ENCODE results near the gene PLXNB2.

Gene PLXNB2

DNA sequence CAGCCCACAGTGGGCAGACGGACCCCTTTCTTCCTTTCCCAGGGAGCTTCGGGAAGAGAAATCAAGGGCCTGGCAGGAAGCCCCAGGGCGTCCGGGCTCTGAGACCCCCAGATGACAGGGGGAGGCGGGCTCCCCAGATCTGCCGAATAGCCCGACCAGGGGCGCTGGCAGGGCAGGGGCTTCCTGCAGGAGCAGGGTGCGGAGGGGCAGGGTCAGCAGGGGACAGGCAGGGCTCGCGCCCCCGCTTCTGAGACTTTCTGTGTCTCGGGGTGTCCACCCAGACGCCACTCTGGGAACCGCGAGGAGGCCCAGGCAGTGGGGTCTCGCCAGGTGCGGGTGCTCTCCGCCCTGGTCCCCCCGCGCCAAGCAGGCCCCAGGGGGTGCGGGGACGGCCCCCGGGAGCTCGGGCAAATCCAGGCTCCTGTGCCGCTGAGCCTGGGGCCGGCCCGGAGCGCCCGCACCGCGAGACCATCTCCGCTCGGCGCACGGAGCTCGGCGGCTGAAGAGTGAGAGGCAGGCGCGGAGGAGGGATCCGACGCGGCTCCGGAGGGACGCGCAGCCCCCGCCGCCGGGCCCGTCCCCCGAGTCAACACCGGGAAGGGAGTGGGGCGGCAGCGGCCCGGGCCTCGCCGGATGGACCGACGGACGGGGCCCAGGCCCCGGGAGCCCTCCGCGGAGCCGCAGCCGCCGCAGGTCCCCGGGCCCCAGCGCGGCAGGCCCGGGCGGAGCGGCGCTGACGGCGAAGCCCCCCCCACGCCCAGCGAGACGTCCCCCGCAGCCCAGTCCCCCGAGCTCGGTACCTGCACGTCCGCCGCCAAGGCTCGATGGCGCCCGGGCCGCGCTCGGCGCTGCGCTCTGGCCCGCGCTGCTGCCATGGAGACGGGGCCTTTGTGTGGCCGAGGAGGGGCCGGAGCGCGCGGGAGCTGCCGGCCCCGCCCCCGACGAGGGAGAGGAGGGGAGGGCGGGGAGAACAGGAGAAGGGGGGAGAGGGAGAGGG is at the start of gene PLXNB2:
Gene PLXNB2 (minus strand): TSS at position 894 of the 997 bp plus-strand sequence. CDS start 17,062 bp downstream, outside the sequence.
- H3K4me1 Mint-ChIP-seq (ENCODE audit: low read depth) = peaks cover 6% of the 10 kb centered on the region

DNA sequence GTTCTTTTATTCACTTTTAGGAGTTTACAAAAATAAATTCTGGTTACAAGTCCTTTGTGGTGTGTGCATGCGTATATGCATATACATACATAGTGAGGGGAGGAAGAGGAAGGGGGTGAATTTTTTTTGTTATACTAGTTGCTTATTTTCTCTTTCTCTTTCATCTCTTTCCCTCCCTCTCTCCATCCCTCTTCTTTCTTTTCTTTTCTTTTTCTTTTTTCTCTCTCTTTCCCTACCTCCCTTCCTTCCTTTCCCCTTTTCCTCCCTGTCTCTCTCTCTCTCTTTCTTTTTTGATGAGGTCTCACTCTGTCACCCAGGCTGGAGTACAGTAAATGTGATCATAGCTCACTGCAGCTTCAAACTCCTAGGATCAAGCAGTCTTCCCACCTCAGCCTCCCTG is 49.8 kb upstream of the PLXNB2 start:
- Mint-ChIP-seq H3K4me1 (ENCODE audit: low read depth) (peaks cover 46% of the 10 kb centered on the region), H3K27me3 (no peaks in the 10 kb centered on the region), H3K27ac (peak overlapping the region; percentile 11), H3K9me3 (no peaks in the 10 kb centered on the region), H3K36me3 (ENCODE audit: low read depth) (peaks cover 68% of the 10 kb centered on the region), H3K4me3 (no peak overlapping the region)
- DNase-seq = no peak

More for the DNA sequence above, at the start of gene PLXNB2:
- Mint-ChIP-seq H3K4me3 (no peak within 1 kb of the TSS), H3K27ac (no peak within 1 kb of the TSS), H3K27me3 (peaks cover 35% of the 10 kb centered on the region), H3K36me3 (ENCODE audit: low read depth) (no peaks in the 10 kb centered on the region), H3K9me3 (no peaks in the 10 kb centered on the region)
- peak; percentile 58 for DNase-seq

- DNase-seq = no peak
- Mint-ChIP-seq H3K27me3 (no peaks in the 10 kb centered on the region), H3K9me3 (no peaks in the 10 kb centered on the region), H3K4me1 (ENCODE audit: low read depth) (peaks cover 36% of the 10 kb centered on the region), H3K27ac (peak overlapping the region; percentile 11), H3K4me3 (no peak overlapping the region), H3K36me3 (ENCODE audit: low read depth) (peaks cover 68% of the 10 kb centered on the region)
These were observed 48.7 kb upstream of the PLXNB2 start for GRCh38 chr22:50356186-50356585.

DNA sequence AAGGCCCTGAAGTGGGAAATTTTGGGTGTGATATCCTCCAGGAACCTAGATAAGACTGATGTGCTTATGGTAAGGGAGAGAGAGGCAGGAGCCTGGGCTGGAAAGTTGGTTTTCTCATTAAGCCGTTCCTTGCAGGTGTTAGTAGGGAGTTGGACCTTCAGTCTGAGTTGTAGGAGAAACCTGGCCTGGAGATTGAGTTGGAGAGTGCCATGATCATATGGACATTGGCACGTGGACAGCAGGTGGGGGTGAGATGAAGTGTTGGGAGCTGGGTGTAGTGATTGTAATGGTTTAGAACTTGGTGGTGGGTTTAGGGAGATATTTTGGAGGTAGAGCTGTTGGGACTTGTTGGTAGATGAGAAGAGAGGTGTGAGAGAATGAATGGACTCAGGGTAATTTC is 40.6 kb upstream of the PLXNB2 start:
- Mint-ChIP-seq H3K36me3 (ENCODE audit: low read depth) (peaks cover 21% of the 10 kb centered on the region), H3K27me3 (no peaks in the 10 kb centered on the region), H3K4me3 (no peak overlapping the region), H3K9me3 (no peaks in the 10 kb centered on the region), H3K27ac (no peak overlapping the region), H3K4me1 (ENCODE audit: low read depth) (peaks cover 1% of the 10 kb centered on the region)
- no peak for DNase-seq

- H3K36me3 Mint-ChIP-seq (ENCODE audit: low read depth) = peaks cover 12% of the 10 kb centered on the region
- H3K9me3 Mint-ChIP-seq = no peaks in the 10 kb centered on the region
- no peak overlapping the region for H3K4me3 Mint-ChIP-seq
- DNase-seq = no peak
- no peak overlapping the region for H3K27ac Mint-ChIP-seq
- no peaks in the 10 kb centered on the region for H3K27me3 Mint-ChIP-seq
- peaks cover 8% of the 10 kb centered on the region for H3K4me1 Mint-ChIP-seq (ENCODE audit: low read depth)
These were observed 39.7 kb upstream of the PLXNB2 start for GRCh38 chr22:50347157-50347556.

- no peak overlapping the region for H3K4me3 Mint-ChIP-seq
- no peak overlapping the region for H3K27ac Mint-ChIP-seq
- H3K27me3 Mint-ChIP-seq = no peaks in the 10 kb centered on the region
- no peaks in the 10 kb centered on the region for H3K9me3 Mint-ChIP-seq
- peaks cover 6% of the 10 kb centered on the region for H3K36me3 Mint-ChIP-seq (ENCODE audit: low read depth)
- H3K4me1 Mint-ChIP-seq (ENCODE audit: low read depth) = peaks cover 12% of the 10 kb centered on the region
- DNase-seq = no peak
These were observed 39.0 kb upstream of the PLXNB2 start for GRCh38 chr22:50346470-50346869.

DNA sequence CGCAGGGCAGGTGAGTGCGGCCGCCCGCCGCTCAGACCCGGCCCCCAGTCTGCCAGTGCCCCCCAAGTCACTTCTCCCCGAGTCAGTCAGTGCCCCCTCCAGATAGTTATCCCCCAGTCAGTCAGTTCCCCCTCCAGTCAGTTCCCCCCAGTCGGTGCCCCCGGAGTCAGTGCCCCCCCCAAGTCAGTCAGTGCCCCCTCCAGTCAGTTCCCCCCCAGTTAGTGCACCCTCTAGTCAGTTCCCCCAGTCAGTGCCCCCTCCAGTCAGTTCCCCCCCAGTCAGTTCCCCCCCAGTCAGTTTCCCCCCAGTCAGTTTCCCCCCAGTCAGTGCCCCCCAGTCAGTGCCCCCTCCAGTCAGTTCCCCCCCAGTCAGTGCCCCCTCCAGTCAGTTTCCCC is 36.1 kb upstream of the PLXNB2 start:
- Mint-ChIP-seq H3K36me3 (ENCODE audit: low read depth) (no peaks in the 10 kb centered on the region), H3K27me3 (no peaks in the 10 kb centered on the region), H3K9me3 (no peaks in the 10 kb centered on the region), H3K4me3 (peak overlapping the region; percentile 63), H3K4me1 (ENCODE audit: low read depth) (peaks cover 15% of the 10 kb centered on the region), H3K27ac (no peak overlapping the region)
- DNase-seq = no peak

GRCh38 chr22:50342651-50343540 is 35.5 kb upstream of the PLXNB2 start, which contains the start of gene PPP6R2:
PPP6R2 (plus strand) TSS chr22:50343327; CDS start chr22:50393909, 50,582 bp downstream.
- Mint-ChIP-seq H3K9me3 (no peaks in the 10 kb centered on the region), H3K4me3 (peak within 1 kb of the TSS; percentile 77), H3K36me3 (ENCODE audit: low read depth) (no peaks in the 10 kb centered on the region), H3K4me1 (ENCODE audit: low read depth) (peaks cover 15% of the 10 kb centered on the region), H3K27ac (peak within 1 kb of the TSS; percentile 93), H3K27me3 (no peaks in the 10 kb centered on the region)
- peak; percentile 96 for DNase-seq

DNA sequence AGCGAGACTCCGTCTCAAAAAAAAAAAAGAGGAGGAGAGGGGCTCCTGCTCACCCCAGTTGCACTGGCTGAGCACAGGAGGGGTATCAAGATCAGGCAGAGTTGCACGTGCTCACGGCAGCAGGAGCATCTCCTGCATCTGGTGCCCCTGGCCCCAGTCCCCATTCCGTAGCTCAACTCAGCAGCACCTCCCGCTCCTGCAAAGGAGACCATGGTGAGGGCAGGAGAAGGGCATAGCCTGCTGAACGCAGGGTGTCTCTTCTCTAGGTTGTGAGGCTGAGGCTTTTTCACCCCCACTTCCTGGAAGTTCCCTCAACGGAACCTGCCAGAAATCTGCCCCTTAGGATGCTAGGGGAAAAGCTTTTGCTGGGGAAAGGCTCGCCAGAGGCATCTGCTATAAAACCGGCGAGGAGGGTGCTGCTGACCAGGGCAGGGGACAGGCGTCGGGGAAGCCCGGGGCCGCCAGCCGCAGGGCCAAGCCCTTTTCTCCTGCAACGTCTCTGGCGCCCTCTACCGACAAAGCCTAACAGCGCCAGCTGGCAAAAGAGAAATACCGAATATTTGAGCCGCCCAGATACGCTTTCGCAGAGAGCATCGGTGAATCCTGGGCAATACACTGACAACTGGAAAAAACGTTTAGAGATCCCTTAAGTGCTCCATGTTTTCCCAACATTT is 34.7 kb upstream of the PLXNB2 start:
- DNase-seq = peak; percentile 91
- no peaks in the 10 kb centered on the region for H3K36me3 Mint-ChIP-seq (ENCODE audit: low read depth)
- peak overlapping the region; percentile 77 for H3K4me3 Mint-ChIP-seq
- H3K27me3 Mint-ChIP-seq = no peaks in the 10 kb centered on the region
- H3K4me1 Mint-ChIP-seq (ENCODE audit: low read depth) = peaks cover 15% of the 10 kb centered on the region
- H3K9me3 Mint-ChIP-seq = no peaks in the 10 kb centered on the region
- peak overlapping the region; percentile 93 for H3K27ac Mint-ChIP-seq

- no peaks in the 10 kb centered on the region for H3K9me3 Mint-ChIP-seq
- H3K4me1 Mint-ChIP-seq (ENCODE audit: low read depth) = peaks cover 15% of the 10 kb centered on the region
- no peak overlapping the region for H3K27ac Mint-ChIP-seq
- DNase-seq = no peak
- no peaks in the 10 kb centered on the region for H3K27me3 Mint-ChIP-seq
- no peak overlapping the region for H3K4me3 Mint-ChIP-seq
- no peaks in the 10 kb centered on the region for H3K36me3 Mint-ChIP-seq (ENCODE audit: low read depth)
These were observed 32.8 kb upstream of the PLXNB2 start for GRCh38 chr22:50339945-50340879.

GRCh38 chr22:50338860-50339462 is 31.5 kb upstream of the PLXNB2 start:
- H3K4me1 Mint-ChIP-seq (ENCODE audit: low read depth) = peaks cover 15% of the 10 kb centered on the region
- no peaks in the 10 kb centered on the region for H3K36me3 Mint-ChIP-seq (ENCODE audit: low read depth)
- H3K4me3 Mint-ChIP-seq = no peak overlapping the region
- no peak for DNase-seq
- no peaks in the 10 kb centered on the region for H3K9me3 Mint-ChIP-seq
- H3K27ac Mint-ChIP-seq = no peak overlapping the region
- no peaks in the 10 kb centered on the region for H3K27me3 Mint-ChIP-seq

- H3K27me3 Mint-ChIP-seq = no peaks in the 10 kb centered on the region
- H3K9me3 Mint-ChIP-seq = no peaks in the 10 kb centered on the region
- no peak overlapping the region for H3K27ac Mint-ChIP-seq
- no peak overlapping the region for H3K4me3 Mint-ChIP-seq
- H3K4me1 Mint-ChIP-seq (ENCODE audit: low read depth) = peaks cover 15% of the 10 kb centered on the region
- DNase-seq = no peak
- no peaks in the 10 kb centered on the region for H3K36me3 Mint-ChIP-seq (ENCODE audit: low read depth)
These were observed 30.7 kb upstream of the PLXNB2 start for GRCh38 chr22:50338042-50338573.
